BLaER1 (cell line): Measurements from ENCODE around the gene TTLL9.

ENCODE experiments used
- H3K27ac ChIP-seq: shearing (Covaris generic); formaldehyde crosslinking; 2 replicates; pipeline ENCODE4 v1.8.1; 2022
- H3K27me3 ChIP-seq: shearing (Covaris generic); formaldehyde crosslinking; 2 replicates; pipeline ENCODE4 v1.8.1; 2022
- H3K36me3 ChIP-seq: shearing (Covaris generic); formaldehyde crosslinking; 2 replicates; pipeline ENCODE4 v1.8.1; 2022
- H3K4me1 ChIP-seq: shearing (Covaris generic); formaldehyde crosslinking; 2 replicates; pipeline ENCODE4 v1.8.1; 2022
- H3K4me2 ChIP-seq: shearing (Covaris generic); formaldehyde crosslinking; 2 replicates; pipeline ENCODE4 v1.8.1; 2022
- H3K4me3 ChIP-seq: shearing (Covaris generic); formaldehyde crosslinking; 2 replicates; pipeline ENCODE4 v1.8.1; 2022
- H3K9ac ChIP-seq: shearing (Covaris generic); formaldehyde crosslinking; 2 replicates; pipeline ENCODE4 v1.8.1; 2022
- H3K9me3 ChIP-seq: shearing (Covaris generic); formaldehyde crosslinking; 2 replicates; pipeline ENCODE4 v1.8.1; 2022
- H4K20me1 ChIP-seq: shearing (Covaris generic); formaldehyde crosslinking; 2 replicates; pipeline ENCODE4 v1.8.1; 2022
- Cebpa-rat ChIP-seq: shearing (Covaris generic); IDR thresholded peaks from 2 replicates; pipeline ENCODE4 v1.8.1; 2022

The TTLL9 gene

GRCh38 chr20:31829731-31830130 lies 40.7 kb upstream of the TTLL9 start:
- no peak overlapping the region for H3K27ac ChIP-seq
- H3K4me2 ChIP-seq = peak overlapping the region; percentile 70
- no peaks in the 10 kb centered on the region for H3K9me3 ChIP-seq
- H3K4me1 ChIP-seq = peaks cover 33% of the 10 kb centered on the region
- TF ChIP-seq Cebpa-rat = no peak
- no peaks in the 10 kb centered on the region for H3K27me3 ChIP-seq
- H3K36me3 ChIP-seq = no peaks in the 10 kb centered on the region
- no peaks in the 10 kb centered on the region for H4K20me1 ChIP-seq
- H3K9ac ChIP-seq = no peak overlapping the region
- H3K4me3 ChIP-seq = no peak overlapping the region

GRCh38 chr20:31830406-31830981 lies 39.9 kb upstream of the TTLL9 start:
- Histone ChIP-seq H3K27me3 (no peaks in the 10 kb centered on the region), H3K4me2 (peak overlapping the region; percentile 70), H3K4me3 (no peak overlapping the region), H3K9me3 (no peaks in the 10 kb centered on the region), H4K20me1 (peaks cover 4% of the 10 kb centered on the region; the same call in 1 of the 2 replicates), H3K36me3 (no peaks in the 10 kb centered on the region), H3K9ac (no peak overlapping the region), H3K4me1 (peaks cover 38% of the 10 kb centered on the region), H3K27ac (0 out of 2 replicates have a peak overlapping the region, but pooled peaks have one; percentile 12)
- no peak for TF ChIP-seq Cebpa-rat

GRCh38 chr20:31831211-31831610 lies 39.2 kb upstream of the TTLL9 start:
- no peak overlapping the region for H3K27ac ChIP-seq
- H3K9me3 ChIP-seq = no peaks in the 10 kb centered on the region
- H3K4me3 ChIP-seq = no peak overlapping the region
- H3K4me1 ChIP-seq = peaks cover 45% of the 10 kb centered on the region
- no peak for TF ChIP-seq Cebpa-rat
- no peaks in the 10 kb centered on the region for H3K36me3 ChIP-seq
- H3K27me3 ChIP-seq = no peaks in the 10 kb centered on the region
- H3K4me2 ChIP-seq = no peak overlapping the region
- peaks cover 11% of the 10 kb centered on the region; the same call in 1 of the 2 replicates for H4K20me1 ChIP-seq
- H3K9ac ChIP-seq = no peak overlapping the region

GRCh38 chr20:31831771-31832306 lies 38.6 kb upstream of the TTLL9 start:
- no peak overlapping the region for H3K4me3 ChIP-seq
- H3K9ac ChIP-seq = no peak overlapping the region
- no peak for TF ChIP-seq Cebpa-rat
- H3K4me1 ChIP-seq = peaks cover 51% of the 10 kb centered on the region
- H3K9me3 ChIP-seq = no peaks in the 10 kb centered on the region
- no peak overlapping the region for H3K4me2 ChIP-seq
- peaks cover 18% of the 10 kb centered on the region; the same call in 1 of the 2 replicates for H4K20me1 ChIP-seq
- no peak overlapping the region for H3K27ac ChIP-seq
- no peaks in the 10 kb centered on the region for H3K27me3 ChIP-seq
- H3K36me3 ChIP-seq = no peaks in the 10 kb centered on the region

- H3K9me3 ChIP-seq = no peaks in the 10 kb centered on the region
- no peaks in the 10 kb centered on the region for H3K36me3 ChIP-seq
- no peak overlapping the region for H3K4me3 ChIP-seq
- peaks cover 66% of the 10 kb centered on the region for H3K4me1 ChIP-seq
- no peaks in the 10 kb centered on the region for H3K27me3 ChIP-seq
- no peak for TF ChIP-seq Cebpa-rat
- H3K4me2 ChIP-seq = peak overlapping the region; percentile 69
- no peak overlapping the region for H3K9ac ChIP-seq
- H3K27ac ChIP-seq = peak overlapping the region; percentile 31; the same call in 1 of the 2 replicates
- H4K20me1 ChIP-seq = peaks cover 24% of the 10 kb centered on the region; the same call in 1 of the 2 replicates
These were observed 37.1 kb upstream of the TTLL9 start for GRCh38 chr20:31833130-31833930.

GRCh38 chr20:31833931-31834521 lies 36.4 kb upstream of the TTLL9 start:
- Histone ChIP-seq H3K4me3 (no peak overlapping the region), H3K27me3 (no peaks in the 10 kb centered on the region), H3K36me3 (no peaks in the 10 kb centered on the region), H3K9ac (no peak overlapping the region), H3K27ac (peak overlapping the region; percentile 31; the same call in 1 of the 2 replicates), H3K9me3 (no peaks in the 10 kb centered on the region), H3K4me2 (peak overlapping the region; percentile 69), H3K4me1 (peaks cover 72% of the 10 kb centered on the region), H4K20me1 (peaks cover 24% of the 10 kb centered on the region; the same call in 1 of the 2 replicates)
- no peak for TF ChIP-seq Cebpa-rat

GRCh38 chr20:31835554-31835953 lies 34.9 kb upstream of the TTLL9 start:
- Histone ChIP-seq H3K4me3 (no peak overlapping the region), H3K27me3 (no peaks in the 10 kb centered on the region), H3K4me2 (peak overlapping the region; percentile 69), H3K4me1 (peaks cover 65% of the 10 kb centered on the region), H3K36me3 (no peaks in the 10 kb centered on the region), H4K20me1 (peaks cover 24% of the 10 kb centered on the region; the same call in 1 of the 2 replicates), H3K9me3 (no peaks in the 10 kb centered on the region), H3K27ac (peak overlapping the region; percentile 70; the same call in 1 of the 2 replicates), H3K9ac (peak overlapping the region; percentile 0; the same call in 1 of the 2 replicates)
- TF ChIP-seq Cebpa-rat = no peak

- Histone ChIP-seq H3K4me1 (peaks cover 64% of the 10 kb centered on the region), H3K9me3 (no peaks in the 10 kb centered on the region), H4K20me1 (peaks cover 24% of the 10 kb centered on the region; the same call in 1 of the 2 replicates), H3K36me3 (no peaks in the 10 kb centered on the region), H3K27me3 (no peaks in the 10 kb centered on the region), H3K4me3 (0 out of 2 replicates have a peak overlapping the region, but pooled peaks have one; percentile 2), H3K9ac (peak overlapping the region; percentile 39; the same call in 1 of the 2 replicates), H3K27ac (peak overlapping the region; percentile 70; the same call in 1 of the 2 replicates), H3K4me2 (peak overlapping the region; percentile 69)
- TF ChIP-seq Cebpa-rat = no peak
These were observed 34.2 kb upstream of the TTLL9 start for GRCh38 chr20:31835977-31836852.
